ENCODE data around the gene MAP4K4. TPM values are rescaled to one million over a fixed set of nuclear protein-coding genes. Genes with fewer than 3 reads are reported as not detected.

Gene MAP4K4
- total and polyA plus RNA-seq, 2 of the 13 experiments (the other 11 are each of a cell fraction or from before 2014, with no cell fraction given) = 105 to 264 TPM

GRCh38 chr2:101864426-101864825 is 166.9 kb downstream of the MAP4K4 start (continued):
- TF ChIP-seq RFX3 (CRISPR knock-in tag; IDR thresholded peaks at IDR 0.05) (no peak), EED (CRISPR knock-in tag; IDR thresholded peaks at IDR 0.05) (no peak), SMC3 (IDR thresholded peaks at IDR 0.05; ENCODE audit: low read length) (no peak), IRF1 (CRISPR knock-in tag; IDR thresholded peaks at IDR 0.05; ENCODE audit: low read depth) (no peak), MTA1 (CRISPR knock-in tag; IDR thresholded peaks at IDR 0.05; ENCODE audit: borderline replicate concordance) (no peak), ZUFSP (CRISPR knock-in tag; IDR thresholded peaks at IDR 0.05; ENCODE audit: borderline replicate concordance) (no peak), ZNF253 (CRISPR knock-in tag; IDR thresholded peaks at IDR 0.05; ENCODE audit: borderline replicate concordance) (no peak), ZNF543 (CRISPR knock-in tag; IDR thresholded peaks at IDR 0.05) (no peak), ZNF12 (CRISPR knock-in tag; IDR thresholded peaks at IDR 0.05) (no peak), NFYB (CRISPR knock-in tag; IDR thresholded peaks at IDR 0.05) (no peak), NFIC (IDR thresholded peaks at IDR 0.05; ENCODE audit: low read length) (no peak), ZNF562 (CRISPR knock-in tag; IDR thresholded peaks at IDR 0.05; ENCODE audit: borderline replicate concordance) (no peak), ZNF878 (CRISPR knock-in tag; IDR thresholded peaks at IDR 0.05) (no peak), DRAP1 (CRISPR knock-in tag; IDR thresholded peaks at IDR 0.05) (no peak)
